HPDE6-E6E7 (cell line): ENCODE results near the gene ARID3B.

Source experiments
- DNase-seq: peaks from one replicate; pipeline ENCODE4 v3.0.0; 2011; ENCODE audit warnings: missing footprints; ENCODE audit errors: extremely low spot score

Gene ARID3B

DNA sequence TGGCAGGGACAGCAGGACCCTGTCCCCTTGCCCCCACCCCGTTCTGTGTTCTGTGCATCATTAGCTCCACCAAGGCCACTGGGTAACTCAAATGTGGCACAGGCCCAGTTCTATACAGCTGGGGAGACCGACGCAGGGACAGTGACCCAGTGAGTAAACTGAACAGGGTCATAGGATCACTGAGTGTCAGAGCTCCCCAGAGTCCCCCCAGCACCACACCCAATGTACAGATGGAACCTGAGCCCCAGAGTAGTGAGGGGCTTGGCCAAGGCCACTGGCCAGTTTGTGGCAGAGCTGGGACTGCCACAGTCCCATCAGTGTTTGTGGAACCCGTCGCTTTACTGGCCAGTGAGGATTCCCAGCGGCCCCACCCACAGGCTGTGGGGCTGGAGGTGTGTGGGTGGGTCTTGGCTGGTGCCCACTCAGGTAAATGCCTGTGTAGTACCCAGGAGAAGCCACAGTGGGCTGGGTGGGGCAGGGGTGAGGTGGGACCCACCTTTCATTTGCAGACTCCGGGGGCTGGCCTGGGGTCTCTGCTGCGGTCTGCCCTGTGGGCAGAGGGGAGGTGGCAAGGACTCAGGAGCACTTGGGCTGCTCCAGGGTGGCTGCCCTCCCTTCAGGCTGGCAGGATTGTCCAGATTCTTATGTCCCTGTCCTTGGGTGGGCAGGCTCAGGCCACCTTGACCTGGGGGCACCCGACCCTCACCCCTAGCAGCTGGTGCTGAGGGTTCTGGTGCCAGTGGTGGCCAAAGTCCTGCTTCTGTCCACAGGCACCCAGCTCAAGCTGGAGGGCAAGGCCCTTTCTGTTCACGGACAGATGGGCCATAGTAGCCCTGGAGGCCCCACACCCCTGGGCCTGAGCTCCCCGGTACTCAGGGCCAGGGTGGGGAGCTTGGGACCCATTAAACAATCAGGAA is 63.0 kb downstream of the ARID3B start:
- DNase-seq: no peak

DNA sequence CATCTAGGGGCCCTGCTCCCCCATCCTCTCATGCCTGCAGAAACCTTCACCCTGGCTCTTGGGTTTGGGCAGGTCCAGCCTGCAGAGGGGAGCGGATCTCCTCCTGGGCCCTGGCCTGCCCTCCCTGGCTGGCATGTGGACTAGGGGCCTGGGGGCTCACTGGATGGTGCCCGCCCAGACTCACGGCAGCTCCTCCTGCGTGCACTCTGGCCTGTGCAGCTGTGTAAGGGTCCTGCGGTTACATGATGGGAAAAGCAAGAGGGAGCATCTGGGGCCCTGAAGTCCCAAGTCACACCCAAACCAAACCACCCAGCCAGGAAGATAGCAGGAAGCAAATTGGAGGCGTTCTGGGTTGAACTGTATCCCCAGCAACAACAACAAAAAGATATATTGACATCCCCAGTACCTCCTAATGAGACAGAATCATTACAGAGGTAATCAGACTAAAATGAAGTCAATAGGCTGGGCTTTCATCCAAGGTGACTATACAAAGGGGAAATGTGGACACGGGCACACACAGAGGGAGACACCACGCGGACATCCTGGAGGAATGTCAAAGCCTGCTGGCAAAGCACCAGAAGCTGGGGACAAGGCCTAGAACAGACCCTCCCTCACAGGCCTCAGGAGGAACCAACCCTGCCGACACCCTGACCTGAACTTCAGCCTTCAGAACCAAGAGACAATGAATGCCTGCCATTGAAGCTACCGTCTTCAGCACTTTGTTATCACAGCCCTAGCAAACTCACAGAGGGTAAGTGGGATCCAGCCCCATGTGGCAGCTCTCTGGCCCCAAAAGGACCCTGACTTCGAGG is 64.2 kb downstream of the ARID3B start:
- no peak for DNase-seq

DNA sequence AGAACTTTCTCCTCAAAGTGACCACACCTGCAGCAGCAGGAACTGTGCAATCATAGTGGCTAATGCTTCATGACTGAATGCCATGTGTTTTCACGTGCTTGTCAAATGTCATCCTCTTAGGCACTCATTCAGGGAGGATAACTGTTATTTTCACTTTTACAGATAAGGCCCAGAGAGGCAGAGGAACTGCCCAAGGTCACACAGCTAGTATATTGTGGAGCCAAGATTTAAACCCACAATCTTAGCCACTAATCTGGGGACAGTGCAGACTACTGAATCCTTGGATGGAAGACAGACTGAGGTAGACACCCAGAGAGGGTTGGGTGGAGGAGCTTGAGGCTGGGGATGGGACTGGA is 64.8 kb downstream of the ARID3B start:
- DNase-seq: no peak

DNA sequence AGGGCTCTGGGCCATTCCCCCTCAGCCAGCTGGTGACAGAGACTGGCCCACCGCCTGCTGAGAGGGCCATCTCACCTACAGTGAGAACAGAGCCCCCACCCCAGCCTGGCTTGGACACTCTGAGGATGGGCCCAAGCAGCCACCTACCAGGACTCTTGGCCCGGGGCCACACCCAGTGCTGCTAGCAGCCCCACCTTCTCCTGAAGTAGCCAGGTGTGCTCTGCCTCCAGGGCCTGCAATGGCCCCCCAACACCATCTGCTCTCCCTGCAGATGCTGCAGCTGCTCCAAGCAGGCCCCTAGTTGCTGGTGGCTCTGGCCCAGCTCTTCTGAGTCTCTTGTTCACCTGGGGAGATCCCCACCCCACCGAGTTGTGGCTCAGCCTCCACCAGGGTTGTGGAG is 67.8 kb downstream of the ARID3B start:
- no peak for DNase-seq

DNA sequence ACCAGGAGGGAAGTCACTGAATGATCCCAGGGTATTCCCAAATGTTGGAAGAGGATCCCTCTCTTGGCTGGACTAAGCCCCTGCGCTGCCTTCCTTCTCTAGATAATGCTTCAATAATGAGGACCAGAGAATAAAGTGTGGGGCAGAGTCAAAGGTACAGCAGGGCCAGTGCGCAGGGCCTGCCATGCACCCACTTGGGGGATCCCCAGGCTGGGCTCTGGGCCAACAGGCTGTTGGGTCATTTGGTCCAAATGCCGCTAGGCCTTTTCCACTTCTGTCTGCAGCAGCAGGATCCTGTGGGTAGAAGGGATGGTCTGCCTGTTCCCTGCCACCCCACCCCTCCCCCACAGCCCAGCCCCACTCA is 68.9 kb downstream of the ARID3B start:
- DNase-seq: no peak

DNA sequence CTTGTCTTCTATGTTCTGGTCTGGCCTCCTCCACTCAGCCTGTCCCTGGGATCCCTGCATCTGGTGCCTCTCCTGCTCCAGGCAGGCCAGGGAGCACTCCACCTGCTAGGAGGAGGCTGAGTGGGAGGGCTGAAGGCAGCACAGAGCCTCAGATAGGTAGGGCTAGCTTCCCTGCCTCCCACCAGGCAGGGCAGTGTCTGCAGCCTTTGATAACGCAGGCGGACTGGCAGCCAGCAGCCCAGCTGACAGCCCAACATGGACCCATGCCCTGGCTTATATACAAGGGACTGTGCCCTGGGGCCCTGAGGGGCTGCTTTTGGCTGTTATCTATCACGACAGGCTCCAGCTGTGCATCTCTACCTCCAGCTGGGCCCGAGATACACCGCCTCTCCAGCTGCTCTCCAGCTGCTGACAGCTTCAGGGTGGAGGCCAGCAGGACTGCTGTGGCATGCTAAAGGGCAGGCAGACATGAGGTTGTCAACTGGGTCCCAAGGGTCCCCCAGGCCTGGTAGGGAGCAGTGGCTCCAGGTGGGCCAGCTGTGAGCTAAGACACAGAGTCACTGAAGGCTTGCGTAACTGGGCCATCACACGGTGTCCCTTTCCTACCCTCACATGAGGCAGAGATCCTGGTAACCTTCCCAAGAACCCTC is 69.4 kb downstream of the ARID3B start:
- no peak for DNase-seq

DNA sequence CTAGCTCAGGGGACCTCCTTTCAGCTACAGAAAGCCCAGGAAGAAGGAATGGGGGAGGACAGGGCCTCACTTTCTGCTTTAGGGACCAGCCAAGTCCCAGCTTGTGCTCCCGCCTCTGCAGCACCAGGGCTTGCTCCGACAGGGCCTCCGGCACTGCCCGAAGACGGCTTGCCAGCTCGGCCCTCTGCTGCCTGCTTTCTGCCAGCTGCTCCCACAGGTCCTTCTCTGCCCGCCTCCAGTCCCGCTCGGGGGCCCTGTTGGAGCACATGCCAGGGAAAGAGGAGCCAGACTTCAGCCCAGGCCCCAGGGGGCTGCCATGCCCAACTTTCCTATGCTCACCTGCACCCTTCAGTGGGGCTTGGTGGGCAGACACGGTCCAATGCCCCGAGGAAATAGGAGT is 70.3 kb downstream of the ARID3B start:
- DNase-seq: no peak

DNA sequence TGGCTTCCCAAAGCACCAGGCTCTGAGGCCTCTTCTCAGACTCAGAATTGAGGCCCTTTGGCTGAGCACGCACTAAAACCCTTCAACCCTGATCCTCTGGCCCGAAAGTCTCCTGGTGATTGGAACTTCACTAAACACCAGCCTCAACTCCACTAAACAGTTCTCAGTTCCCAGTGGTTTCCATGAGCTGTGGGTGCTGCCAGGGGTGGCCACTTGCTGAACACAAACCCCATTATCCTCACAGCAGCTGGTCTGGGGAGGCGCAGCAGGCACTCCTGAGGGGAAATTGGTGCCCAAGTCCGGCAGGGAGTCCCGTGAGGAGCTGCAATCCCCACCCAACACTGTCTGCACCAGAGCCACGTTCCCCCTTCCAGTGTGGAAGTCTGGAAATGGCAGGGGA is 70.8 kb downstream of the ARID3B start:
- DNase-seq: no peak

DNA sequence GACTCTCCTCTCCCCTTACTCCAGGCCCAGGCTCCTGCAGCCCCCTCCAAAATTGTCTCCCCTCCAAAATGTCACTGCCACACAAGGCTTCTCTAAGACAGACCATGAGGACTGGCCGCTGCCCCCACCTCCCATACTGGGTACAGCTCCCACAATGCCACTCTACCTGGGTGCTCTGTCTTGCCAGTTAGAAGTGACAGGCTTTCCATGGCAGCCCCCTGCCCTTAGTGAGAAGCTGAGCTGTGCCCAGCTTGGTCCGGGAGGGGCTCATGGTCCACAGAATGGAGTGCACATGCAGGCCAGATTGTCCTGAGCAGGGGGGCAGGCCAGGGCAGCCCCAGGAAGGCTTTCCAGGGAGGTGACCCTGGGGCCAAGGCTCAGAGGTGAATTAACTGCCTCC is 71.7 kb downstream of the ARID3B start:
- no peak for DNase-seq

DNA sequence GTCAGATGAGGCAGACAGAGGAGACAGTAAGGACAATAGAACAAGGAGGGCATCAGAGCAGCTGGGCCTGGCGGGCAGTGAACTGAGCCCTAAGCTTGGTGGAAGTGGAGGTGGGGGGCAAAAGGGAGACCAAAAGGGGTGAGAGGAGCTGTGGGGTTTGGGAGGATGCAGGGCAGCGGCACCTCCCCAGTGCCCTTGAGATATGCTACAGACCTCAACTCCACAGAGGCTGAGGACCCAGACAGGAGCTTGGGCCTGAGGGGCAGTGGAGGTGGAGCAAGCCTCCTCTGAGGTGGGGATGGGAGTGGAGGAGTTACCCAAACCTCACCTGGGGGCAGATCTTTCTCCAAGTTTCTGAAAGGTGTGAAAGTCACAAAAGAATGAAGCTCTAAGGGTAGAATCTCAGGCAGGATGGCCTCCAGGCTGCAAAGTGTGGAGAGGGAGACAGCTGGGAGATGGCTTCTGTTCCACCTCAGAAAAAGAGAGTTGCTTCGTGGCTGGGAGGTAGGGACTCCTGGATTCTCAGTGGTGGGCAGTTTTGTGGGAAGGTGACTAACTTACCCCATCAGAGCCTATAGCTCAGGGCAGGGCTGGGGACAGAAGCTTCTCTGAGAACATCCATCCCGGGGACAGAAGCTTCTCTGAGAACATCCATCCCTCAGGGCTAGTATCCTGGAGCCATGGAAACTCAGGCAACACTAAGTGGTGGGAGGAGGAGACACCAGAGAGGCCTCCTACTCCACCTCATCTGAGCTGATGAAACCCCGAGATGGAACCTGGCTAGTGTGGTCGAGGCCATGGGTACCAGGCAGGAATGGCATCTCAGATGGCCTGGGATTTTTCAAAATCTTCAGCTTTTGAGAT is 72.3 kb downstream of the ARID3B start:
- no peak for DNase-seq

DNA sequence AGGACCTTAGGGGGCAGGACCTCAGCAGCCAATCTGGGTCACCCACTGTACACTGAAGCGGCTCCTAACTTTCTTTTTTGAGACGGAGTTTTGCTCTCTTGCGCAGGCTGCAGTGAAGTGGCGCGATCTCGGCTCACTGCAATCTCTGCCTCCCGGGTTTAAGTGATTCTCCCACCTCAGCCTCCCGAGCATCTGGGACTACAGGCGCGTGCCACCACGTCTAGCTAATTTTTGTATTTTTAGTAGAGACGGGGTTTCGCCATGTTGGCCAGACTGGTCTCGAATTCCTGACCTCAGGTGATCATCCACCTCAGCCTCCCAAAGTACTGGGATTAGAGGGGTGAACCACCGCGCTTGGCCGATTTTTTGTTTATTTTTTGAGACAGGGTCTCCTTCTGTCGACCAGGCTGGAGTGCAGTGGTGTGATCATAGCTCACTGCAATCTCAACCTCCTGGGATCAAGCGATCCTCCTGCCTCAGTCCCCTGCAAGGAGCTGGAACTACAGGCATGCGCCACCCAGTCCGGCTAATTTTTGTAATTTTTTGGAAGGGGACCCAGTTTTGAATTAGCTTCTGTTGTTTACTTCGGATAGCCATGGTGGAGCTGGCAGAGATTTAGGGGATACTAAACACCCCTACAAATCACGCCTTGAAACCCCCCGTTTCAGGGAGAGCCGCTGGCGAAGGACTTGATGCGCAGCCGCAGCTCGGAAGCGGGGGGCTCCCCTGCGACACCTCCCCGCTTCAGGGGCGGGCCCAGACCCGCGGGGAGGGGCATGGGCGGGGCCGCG is 73.1 kb downstream of the ARID3B start:
- DNase-seq: no peak

DNA sequence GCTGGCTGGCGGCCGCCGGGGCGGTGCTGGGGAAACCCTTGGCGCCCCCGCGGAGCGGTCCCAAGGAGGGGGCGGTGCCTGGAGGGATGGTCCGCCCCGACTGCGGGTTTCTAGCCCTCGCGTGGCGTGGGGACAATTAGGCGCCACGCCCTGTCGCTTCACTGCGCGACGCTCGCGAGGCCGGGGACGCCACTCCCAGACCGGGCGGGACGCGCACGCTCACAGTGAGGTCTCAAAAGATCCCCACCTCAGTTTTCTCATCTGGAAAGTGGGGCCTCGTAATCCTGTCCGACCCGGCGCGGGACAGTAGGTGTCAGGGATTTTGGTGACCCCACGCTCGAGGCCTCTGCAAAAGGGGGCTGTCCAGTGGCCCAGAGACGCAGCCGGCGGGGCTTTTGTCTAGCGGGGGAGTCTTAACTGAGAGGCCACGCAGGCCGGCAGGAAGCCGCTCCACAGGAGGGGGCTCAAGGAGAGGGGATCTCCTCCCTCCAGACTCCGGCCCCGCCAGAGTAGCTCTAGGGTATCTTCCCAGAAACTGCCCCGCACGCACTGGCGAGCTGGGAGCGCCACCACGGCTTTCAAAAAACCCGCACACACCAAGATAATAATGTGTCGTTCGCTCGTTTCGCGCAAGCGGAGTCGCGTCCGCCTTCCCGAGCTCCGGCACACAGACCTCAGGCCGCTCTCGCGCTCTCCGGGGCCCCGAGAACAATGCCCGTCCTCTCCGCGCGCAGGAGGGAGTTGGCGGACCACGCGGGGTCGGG is 73.9 kb downstream of the ARID3B start:
- peak; percentile 69 for DNase-seq

DNA sequence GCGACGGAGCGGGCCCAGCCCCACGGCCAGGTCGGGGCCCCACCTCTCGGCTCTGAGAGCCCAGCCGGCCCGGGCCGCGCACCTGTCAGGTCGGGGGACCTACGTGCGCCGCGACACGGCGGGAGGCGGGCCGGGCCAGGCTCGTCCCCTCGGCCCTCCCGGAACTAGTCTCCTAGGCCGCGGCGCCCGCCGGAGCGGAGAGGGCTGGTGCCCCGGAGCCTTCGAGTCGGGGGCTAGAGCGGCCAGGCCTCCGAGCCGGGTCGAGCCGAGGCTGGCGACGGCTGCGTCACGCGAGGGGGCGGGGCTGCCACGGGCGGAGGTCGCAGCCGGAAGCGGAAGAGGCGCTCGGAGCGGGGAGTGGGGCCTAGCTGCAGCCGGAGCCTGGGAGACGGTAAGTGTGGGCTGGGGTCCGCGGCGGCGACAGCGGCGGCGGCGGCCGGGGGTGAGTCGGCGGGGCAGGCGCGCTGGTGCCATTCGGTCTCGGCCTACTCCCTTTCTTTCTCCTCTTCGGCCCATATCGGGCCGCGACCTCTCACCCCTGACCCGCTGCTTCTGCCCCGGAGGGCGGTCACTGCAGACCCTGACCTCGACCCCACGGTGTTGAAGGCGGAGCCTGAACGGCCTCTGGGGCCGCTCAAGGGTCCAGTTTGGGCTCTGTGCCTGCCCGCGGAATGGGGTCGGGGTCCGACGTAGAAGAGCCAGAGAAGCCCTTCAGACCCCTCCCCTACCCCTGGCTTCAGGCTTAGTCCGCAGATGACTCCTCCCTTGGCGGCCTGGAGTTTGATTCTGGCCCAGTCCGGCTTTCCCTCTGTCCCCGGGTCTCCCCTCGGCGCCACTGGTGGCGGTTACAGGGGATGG is 74.7 kb downstream of the ARID3B start, which contains the start of gene CLK3:
Gene CLK3 (plus strand): TSS at position 329 of the 858 bp plus-strand sequence. CDS start 3,361 bp downstream, outside the sequence.
- peak; percentile 89 for DNase-seq

DNA sequence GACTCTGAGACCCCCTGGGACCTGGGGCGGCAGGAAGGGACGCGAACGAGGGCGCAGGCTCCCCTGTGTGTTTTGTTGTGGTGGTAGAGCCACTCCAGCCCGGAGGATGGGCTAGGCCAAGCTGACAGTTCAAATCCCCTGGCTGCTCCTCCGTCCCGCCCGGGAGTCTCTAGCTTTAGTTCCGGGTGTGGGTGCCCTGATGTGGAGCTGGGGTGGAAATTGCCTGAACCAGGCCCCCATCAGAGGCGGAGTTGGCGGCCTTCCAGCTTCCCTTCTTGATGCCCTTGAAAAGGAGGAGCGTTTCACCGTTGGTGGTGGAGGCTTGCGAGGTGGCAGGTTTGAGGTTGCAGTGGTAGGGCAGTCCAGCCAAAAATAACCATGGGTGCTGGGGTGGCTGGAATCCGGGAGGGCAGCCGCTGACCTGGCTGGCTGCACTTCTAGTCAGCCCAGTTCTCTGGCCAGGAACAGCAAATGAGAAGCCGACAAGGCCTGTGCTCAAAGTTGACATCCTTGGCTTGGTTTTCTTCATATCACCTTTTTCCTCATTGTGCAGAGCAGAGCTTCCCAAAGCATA is 75.4 kb downstream of the ARID3B start:
- DNase-seq: peak; percentile 49

DNA sequence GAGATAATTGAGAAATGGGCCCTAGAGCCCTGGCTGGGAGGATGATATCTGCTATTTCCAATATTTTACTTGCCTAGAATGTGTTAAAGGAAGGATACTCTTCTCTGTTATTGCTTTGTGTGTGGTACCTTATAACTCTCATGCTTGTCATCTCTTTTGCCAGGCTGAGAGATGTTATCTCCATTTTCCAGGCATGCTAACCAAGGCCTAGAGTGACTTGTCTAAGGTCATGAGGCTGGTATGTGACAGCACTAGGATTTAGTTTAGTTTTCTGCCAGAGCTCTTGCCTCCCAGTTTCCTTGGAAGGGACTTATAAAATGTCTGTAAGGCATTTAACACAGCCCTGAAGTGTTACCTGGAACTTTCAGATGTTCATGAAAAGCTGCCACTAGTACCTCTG is 76.0 kb downstream of the ARID3B start:
- DNase-seq: no peak

DNA sequence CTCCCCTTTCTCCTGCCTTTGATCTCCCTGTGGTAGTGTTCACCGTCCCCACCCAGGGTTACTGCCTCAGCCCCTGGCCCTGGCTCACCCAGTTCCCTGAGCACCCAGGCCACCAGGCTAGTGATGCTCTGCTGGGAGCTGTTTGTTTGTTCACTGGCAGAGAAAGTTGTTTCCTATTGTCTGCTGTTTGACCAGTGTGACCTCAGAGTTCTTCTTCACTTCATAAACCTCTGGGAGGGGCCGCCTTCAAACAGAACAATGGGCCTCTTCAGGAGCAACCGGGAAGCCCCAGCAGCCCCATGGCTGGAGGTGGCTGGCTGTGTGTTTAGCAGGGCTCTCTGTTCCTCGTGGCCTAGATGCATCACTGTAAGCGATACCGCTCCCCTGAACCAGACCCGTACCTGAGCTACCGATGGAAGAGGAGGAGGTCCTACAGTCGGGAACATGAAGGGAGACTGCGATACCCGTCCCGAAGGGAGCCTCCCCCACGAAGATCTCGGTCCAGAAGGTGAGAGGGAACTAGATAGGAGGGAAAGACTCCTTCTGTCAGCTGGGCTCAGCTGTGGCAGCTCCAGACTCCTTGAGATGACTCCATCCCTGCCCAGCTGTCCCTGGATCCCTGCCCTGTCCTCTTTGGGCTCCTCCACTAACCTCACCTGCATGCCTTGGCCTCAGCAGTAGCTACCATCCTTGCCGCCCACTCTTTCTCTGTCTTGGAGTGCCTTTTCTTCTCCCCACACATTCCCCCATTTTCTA is 78.0 kb downstream of the ARID3B start:
- DNase-seq: no peak

DNA sequence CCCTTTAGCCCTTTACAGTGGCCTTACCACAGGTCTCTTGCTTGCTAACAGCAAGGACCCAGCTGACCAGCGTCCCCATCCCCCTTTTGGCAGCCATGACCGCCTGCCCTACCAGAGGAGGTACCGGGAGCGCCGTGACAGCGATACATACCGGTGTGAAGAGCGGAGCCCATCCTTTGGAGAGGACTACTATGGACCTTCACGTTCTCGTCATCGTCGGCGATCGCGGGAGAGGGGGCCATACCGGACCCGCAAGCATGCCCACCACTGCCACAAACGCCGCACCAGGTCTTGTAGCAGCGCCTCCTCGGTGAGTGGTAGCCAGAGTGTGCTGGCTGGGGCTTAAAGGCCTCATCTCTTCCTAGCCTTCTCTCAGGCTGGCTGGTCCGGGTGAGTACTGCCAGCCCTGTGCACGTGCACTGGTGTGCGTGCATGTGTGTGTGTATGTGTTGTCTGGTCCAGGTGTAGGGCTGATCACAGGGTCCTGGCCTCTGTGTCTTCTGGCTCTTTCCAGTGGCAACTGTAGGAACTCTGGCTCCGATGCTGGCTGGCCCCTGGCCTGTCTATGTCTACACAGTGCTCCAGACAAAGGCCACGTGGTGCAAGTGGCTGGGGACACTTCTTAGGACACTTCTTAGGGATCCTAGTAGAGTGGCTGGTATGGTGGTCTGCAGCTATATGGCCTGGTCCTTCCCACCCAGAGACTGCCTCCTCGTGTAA is 79.1 kb downstream of the ARID3B start:
- DNase-seq: no peak
